SKM-1 treated with dmso at 0.1 percent for 144 hours (cell line): ENCODE data around the gene MTRFR.

Experiments
- DNase-seq: peaks from one replicate; lab custom pipeline; 2025; ENCODE audit not compliant: unreplicated experiment; lab: John Stamatoyannopoulos, UW

Gene MTRFR

GRCh38 chr12:123269896-123270213 lies 36.6 kb downstream of the MTRFR start:
- no peak for DNase-seq

GRCh38 chr12:123270214-123271000 lies 37.2 kb downstream of the MTRFR start:
- no peak for DNase-seq

- peak; percentile 16 for DNase-seq
Observed at GRCh38 chr12:123271001-123271668, 37.9 kb downstream of the MTRFR start.

GRCh38 chr12:123273166-123273565 lies 39.9 kb downstream of the MTRFR start:
- no peak for DNase-seq

- no peak for DNase-seq
Observed at GRCh38 chr12:123278101-123278627, 44.9 kb downstream of the MTRFR start.

- DNase-seq, result no peak
Observed at GRCh38 chr12:123280971-123281370, 47.7 kb downstream of the MTRFR start.

GRCh38 chr12:123282111-123282510 lies 48.9 kb downstream of the MTRFR start:
- no peak for DNase-seq

DNA sequence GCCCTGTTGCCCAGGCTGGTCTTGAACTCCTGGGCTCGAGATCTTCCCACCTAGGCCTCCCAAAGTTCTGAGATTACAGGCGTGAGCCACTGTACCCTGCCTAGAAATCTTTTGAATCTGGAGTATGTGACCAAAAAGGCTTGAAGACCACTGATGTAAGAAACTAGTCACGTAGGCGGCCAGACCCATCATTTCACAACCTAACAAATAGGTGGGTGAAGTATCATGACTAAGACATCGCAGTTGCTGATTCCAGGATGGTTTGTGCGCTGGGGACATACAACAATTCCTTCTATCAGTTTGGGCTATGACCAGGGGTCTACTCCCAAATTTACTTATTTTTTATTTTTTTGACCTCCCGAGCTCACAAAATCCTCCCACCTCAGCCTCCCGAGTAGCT lies 50.2 kb downstream of the MTRFR start:
- DNase-seq, result no peak

DNA sequence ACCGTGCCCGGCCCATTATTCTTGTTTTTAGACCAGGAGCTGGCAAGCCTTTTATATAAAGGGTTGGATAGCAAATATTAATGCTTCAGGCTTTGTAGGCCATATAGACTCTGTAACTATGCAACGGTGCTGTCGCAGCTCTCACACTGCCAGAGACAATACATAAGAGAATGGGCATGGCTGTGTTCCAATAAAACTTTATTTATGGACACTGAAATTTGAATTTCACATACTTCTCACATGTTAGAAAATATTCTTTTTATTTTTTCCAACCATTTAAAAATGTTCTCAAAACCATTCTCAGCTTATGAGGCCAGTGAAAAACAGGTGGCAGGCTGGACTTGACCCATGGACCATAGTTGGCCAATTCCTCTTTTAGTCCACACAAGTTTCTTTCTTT lies 51.4 kb downstream of the MTRFR start:
- no peak for DNase-seq

DNA sequence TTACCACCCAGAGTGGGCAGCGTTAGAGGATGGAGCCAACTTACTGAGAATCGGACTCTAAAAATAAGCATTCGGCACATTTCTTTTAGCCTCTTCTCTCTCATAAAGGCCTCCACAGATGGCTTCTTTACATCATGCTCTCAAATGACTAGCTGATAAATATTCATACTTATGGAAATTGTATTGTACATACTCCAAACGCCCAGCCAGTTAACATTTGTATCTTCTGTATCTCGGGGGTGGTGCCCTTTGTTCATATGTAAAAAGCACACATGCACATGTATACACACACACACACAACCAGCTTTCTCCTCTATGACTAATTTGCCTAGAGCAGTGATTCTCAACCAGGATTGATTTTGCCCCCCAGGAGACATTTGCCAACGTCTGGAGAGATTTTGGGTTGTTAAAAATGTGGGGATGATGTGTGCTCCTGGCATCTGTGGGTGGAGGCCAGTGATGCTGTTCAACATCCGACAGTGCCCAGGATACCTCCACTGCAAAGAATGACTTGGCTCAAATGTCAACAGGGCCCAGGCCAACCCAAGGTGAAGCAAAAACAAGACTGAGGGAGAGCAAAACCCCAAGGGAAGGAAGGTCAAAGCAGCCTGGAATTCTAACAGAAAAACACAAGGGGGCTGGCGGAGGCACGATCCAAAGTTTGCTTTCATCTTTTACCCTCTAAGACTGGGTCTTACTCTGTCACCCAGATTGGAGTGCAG lies 53.6 kb downstream of the MTRFR start:
- no peak for DNase-seq

GRCh38 chr12:123288751-123289346 lies 55.6 kb downstream of the MTRFR start:
- DNase-seq, result no peak

DNA sequence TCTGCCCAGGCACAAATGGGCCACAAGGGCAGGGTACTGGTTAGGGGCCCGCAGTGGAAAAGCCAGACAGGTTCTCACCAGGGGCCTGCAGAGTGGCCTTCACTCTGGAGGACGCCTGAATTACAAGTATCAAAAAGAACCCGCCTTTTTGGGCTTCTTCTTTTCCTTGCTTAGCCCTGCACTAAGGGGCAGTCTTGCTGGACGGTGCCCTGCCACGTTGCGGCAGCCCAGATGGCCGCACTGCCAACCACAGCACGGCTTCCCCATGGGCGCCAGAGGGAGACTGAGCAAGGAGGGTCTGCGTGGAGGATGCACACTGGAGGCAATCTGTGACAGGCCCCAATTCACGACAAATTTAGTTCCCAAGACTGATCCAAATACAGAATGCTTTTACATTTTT lies 56.7 kb downstream of the MTRFR start:
- DNase-seq, result no peak

GRCh38 chr12:123293178-123293760 lies 60.0 kb downstream of the MTRFR start:
- no peak for DNase-seq

DNA sequence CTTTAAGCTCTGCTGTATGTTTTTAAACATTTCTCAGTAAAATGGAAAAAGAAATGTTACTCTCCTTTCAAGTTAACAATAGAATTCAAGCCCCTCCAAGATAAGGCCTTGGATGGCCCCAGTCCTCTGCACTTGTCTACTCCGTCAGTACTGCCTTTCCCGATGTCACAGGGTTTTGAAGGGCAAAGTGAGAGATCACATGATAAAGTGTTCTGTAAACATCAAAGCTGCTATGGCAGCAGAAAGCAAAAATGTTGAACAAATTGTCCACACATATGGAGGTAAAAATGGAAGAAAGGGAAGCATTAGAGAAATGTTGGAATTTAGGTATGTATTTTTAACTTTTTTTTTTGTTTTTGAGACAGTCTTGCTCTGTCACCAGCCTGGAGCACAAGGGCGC lies 71.9 kb downstream of the MTRFR start:
- no peak for DNase-seq

DNA sequence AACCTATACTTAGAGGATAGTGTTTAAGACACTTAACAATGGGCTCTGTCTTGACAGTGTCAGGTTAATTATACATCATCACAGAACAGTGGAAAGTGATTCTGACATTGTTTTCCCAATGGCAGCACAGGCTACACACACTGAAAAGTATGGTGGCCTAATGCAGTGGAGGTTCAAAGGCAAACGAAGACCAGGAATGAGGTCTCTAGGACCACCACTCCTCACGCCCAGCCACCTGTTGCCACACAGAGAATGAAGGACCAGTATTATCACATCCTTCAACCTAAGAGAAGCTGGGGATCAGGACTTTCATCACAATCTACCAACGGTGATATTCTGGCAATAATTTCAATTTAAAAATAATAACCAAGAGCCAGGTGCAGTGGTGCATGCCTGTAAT lies 73.0 kb downstream of the MTRFR start:
- no peak for DNase-seq
